Erythroblast (primary cell): ENCODE results near the gene PLA2G2A.

Source experiments
- GATA1 ChIP-seq: IDR thresholded peaks from 2 replicates; pipeline ENCODE4 v1.6.1; 2011; ENCODE audit warnings: low read depth, mild to moderate bottlenecking, control low read depth, low read length, moderate library complexity
- POLR2A ChIP-seq: IDR thresholded peaks from 2 replicates; pipeline ENCODE4 v1.6.1; 2011; ENCODE audit warnings: mild to moderate bottlenecking, low read length

GRCh38 chr1:19976317-19977003 is 3.0 kb downstream of the PLA2G2A start:
- no peak for TF ChIP-seq POLR2A
- no peak for TF ChIP-seq GATA1
